CD14-positive monocyte (primary cell): ENCODE measurements around the gene STAT6. TPM values are rescaled to one million over a fixed set of nuclear protein-coding genes. Genes with fewer than 3 reads are reported as not detected.
A peak's percentile ranks its signal among the peaks of the same experiment; 100 is the strongest.

Experiments used
- DNase-seq, 3 donors: peaks; one replicate each; pipeline ENCODE4 v3.0.0-alpha.2; 2011 to 2022
- H2AFZ ChIP-seq: 2 replicates; pipeline ENCODE4 v1.6.0; 2012; ENCODE audit warnings: mild to moderate bottlenecking, low read depth, low read length, inconsistent platforms; ENCODE audit not compliant: insufficient read depth, poor library complexity, severe bottlenecking
- H3K27ac ChIP-seq, 2 donors: 1 replicate in 1 of 2; 2 replicates in 1 of 2; pipeline ENCODE4 v1.5.1; 2012 to 2013; ENCODE audit warnings: low read length in 2 of 2, control low read depth in 1 of 2, inconsistent platforms in 1 of 2, low read depth in 1 of 2, mild to moderate bottlenecking in 1 of 2
- H3K27me3 ChIP-seq, 2 donors: one replicate each; pipeline versions ENCODE4 v1.6.0 to v1.6.1; 2011 to 2013; ENCODE audit warnings: low read length in 2 of 2; ENCODE audit not compliant: control insufficient read depth in 2 of 2, insufficient read depth in 2 of 2
- H3K36me3 ChIP-seq, 2 donors: replicated peaks in 1 of 2; 1 replicate in 1 of 2; 2 replicates in 1 of 2; pipeline versions ENCODE4 v1.5.1 to v1.6.1; 2012 to 2013; ENCODE audit warnings: low read length in 2 of 2, control low read depth in 1 of 2, inconsistent platforms in 1 of 2, mild to moderate bottlenecking in 1 of 2; ENCODE audit not compliant: insufficient read depth in 2 of 2, control insufficient read depth in 1 of 2
- H3K4me1 ChIP-seq, 2 donors: 1 replicate in 1 of 2; 2 replicates in 1 of 2; pipeline versions ENCODE4 v1.5.1 to v1.6.1; 2012 to 2013; ENCODE audit warnings: low read length in 2 of 2, control low read depth in 1 of 2, inconsistent platforms in 1 of 2, mild to moderate bottlenecking in 1 of 2, moderate library complexity in 1 of 2; ENCODE audit not compliant: insufficient read depth in 2 of 2, control insufficient read depth in 1 of 2
- H3K4me2 ChIP-seq: replicated peaks from 2 replicates; pipeline ENCODE3; 2012; ENCODE audit warnings: low read length, moderate library complexity, mild to moderate bottlenecking; ENCODE audit not compliant: poor library complexity, severe bottlenecking; ENCODE audit errors: extremely low read depth
- H3K4me3 ChIP-seq, 3 experiments: fragments of 200-600 bp in 1 of 3; sonication (generic) in 1 of 3; replicated peaks in 1 of 3; 1 replicate in 2 of 3; 2 replicates in 1 of 3; pipeline ENCODE4 v1.5.1; 2011 to 2013; ENCODE audit warnings: low read length in 3 of 3, mild to moderate bottlenecking in 3 of 3, control low read depth in 2 of 3, low read depth in 2 of 3, inconsistent platforms in 1 of 3, moderate library complexity in 1 of 3
- H3K79me2 ChIP-seq: 2 replicates; pipeline ENCODE4 v1.6.0; 2012; ENCODE audit warnings: mild to moderate bottlenecking, control low read depth, inconsistent platforms, low read length, moderate library complexity; ENCODE audit not compliant: insufficient read depth
- H3K9ac ChIP-seq: 2 replicates; pipeline ENCODE4 v1.6.0; 2017; ENCODE audit warnings: low read length, mild to moderate bottlenecking; ENCODE audit not compliant: insufficient read depth, poor library complexity, severe bottlenecking
- H3K9me3 ChIP-seq, 2 donors: replicated peaks in 1 of 2; 1 replicate in 1 of 2; 2 replicates in 1 of 2; pipeline versions ENCODE4 v1.5.1 to v1.6.1; 2012 to 2013; ENCODE audit warnings: low read length in 2 of 2, control low read depth in 1 of 2; ENCODE audit not compliant: control insufficient read depth in 1 of 2, insufficient read depth in 1 of 2
- H4K20me1 ChIP-seq: 2 replicates; pipeline ENCODE4 v1.6.0; 2012; ENCODE audit warnings: mild to moderate bottlenecking, low read length, control low read depth, moderate library complexity; ENCODE audit not compliant: insufficient read depth
- H3K27ac Mint-ChIP-seq, 7 donors: one replicate each; pipeline ENCODE4 v1.8.0; 2020; ENCODE audit warnings: mild to moderate bottlenecking in 7 of 7, mixed read lengths in 7 of 7, moderate library complexity in 6 of 7, inconsistent platforms in 2 of 7
- H3K27me3 Mint-ChIP-seq, 3 donors: one replicate each; pipeline ENCODE4 v1.8.0; 2021 to 2022; ENCODE audit warnings: low read depth in 3 of 3, mild to moderate bottlenecking in 3 of 3, mixed read lengths in 3 of 3, moderate library complexity in 3 of 3, inconsistent platforms in 1 of 3
- H3K36me3 Mint-ChIP-seq, 2 donors: one replicate each; pipeline ENCODE4 v1.8.0; 2020; ENCODE audit warnings: mixed read lengths in 2 of 2, inconsistent platforms in 1 of 2, mild to moderate bottlenecking in 1 of 2
- H3K4me1 Mint-ChIP-seq: one replicate; pipeline ENCODE4 v1.8.0; 2020; ENCODE audit warnings: mild to moderate bottlenecking, mixed read lengths
- H3K4me3 Mint-ChIP-seq, 2 donors: one replicate each; pipeline ENCODE4 v1.8.0; 2020; ENCODE audit warnings: mild to moderate bottlenecking in 2 of 2, mixed read lengths in 2 of 2, moderate library complexity in 1 of 2
- H3K9me3 Mint-ChIP-seq, 7 donors: one replicate each; pipeline ENCODE4 v1.8.0; 2020 to 2022; ENCODE audit warnings: mixed read lengths in 7 of 7, mild to moderate bottlenecking in 6 of 7, moderate library complexity in 6 of 7, inconsistent platforms in 2 of 7
- CTCF ChIP-seq: fragments of 200-600 bp; IDR thresholded peaks from one replicate; pipeline ENCODE4 v1.8.0; 2022; ENCODE audit warnings: antibody characterized with exemption, mild to moderate bottlenecking
- whole genome bisulfite sequencing: methylation state at CpG from one replicate; pipeline ENCODE4 v1.1.5; 2013; ENCODE audit warnings: missing lambda C conversion rate; ENCODE audit not compliant: insufficient coverage; 5-methylcytosine and 5-hydroxymethylcytosine counted together
- intact Hi-C, 2 donors: fragments of 100-400 bp; cut with micrococcal nuclease; formaldehyde crosslinking; loops; one replicate each; pipeline versions ENCODE4 v1.15.0 to v1.15.1; 2023
- polyA plus RNA-seq, 3 donors: library from polyadenylated mRNA; depleted of rRNA in 1 of 3; unstranded in 2 of 3; stranded (reverse) in 1 of 3; fragments of 300-500 nt in 2 of 3; fragments of >200 nt in 1 of 3; fragmentation: Illumina TruSeq in 2 of 3; gene quantifications; 1 replicate in 2 of 3; 2 replicates in 1 of 3; pipeline ENCODE4 v1.2.3, GENCODE V29; 2012 to 2021

The STAT6 gene
- polyA plus RNA-seq, 3 donors, result 132 to 637 (median 154) TPM

GRCh38 chr12:57090490-57090889 is 20.7 kb downstream of the STAT6 start:
- peaks cover 59% of the 10 kb centered on the region for H3K4me1 Mint-ChIP-seq

More at GRCh38 chr12:57090490-57090889, 20.7 kb downstream of the STAT6 start:
- no peaks in the 10 kb centered on the region for H3K9me3 ChIP-seq
- DNase-seq, result no peak
- no peaks in the 10 kb centered on the region for H3K79me2 ChIP-seq
- H3K9ac ChIP-seq, result no peak overlapping the region
- no peaks in the 10 kb centered on the region for H3K9me3 Mint-ChIP-seq
- peaks cover 60 to 71% of the 10 kb centered on the region in 2 donors for H3K4me1 ChIP-seq
- peaks cover 0 to 12% (median 10%) of the 10 kb centered on the region in 3 donors for H3K27me3 Mint-ChIP-seq
- H3K36me3 ChIP-seq, result peaks cover 12 to 17% of the 10 kb centered on the region in 2 donors
- no peak overlapping the region for H2AFZ ChIP-seq
- no peak for TF ChIP-seq CTCF
- peak overlapping the region in 1 of 3 experiments; percentile 16 for H3K4me3 ChIP-seq
- intact Hi-C loops, result no loop called here
- 100% methylated on average over 2 of the region's 6 CpGs for WGBS
- H3K27me3 ChIP-seq, result no peaks in the 10 kb centered on the region
- peak overlapping the region; percentile 46 to 90 for H3K4me3 Mint-ChIP-seq
- peak overlapping the region; percentile 38 for H3K4me2 ChIP-seq
- peak overlapping the region in 1 of 7 donors; percentile 13 for H3K27ac Mint-ChIP-seq
- H3K27ac ChIP-seq, result no peak overlapping the region
- H3K36me3 Mint-ChIP-seq, result peaks cover 23 to 26% of the 10 kb centered on the region in 2 donors
- peaks cover 51% of the 10 kb centered on the region for H4K20me1 ChIP-seq
